A673 (cell line): ENCODE results near the gene PPP1CA. TPM values are rescaled to one million over a fixed set of nuclear protein-coding genes. Genes with fewer than 3 reads are reported as not detected.

ENCODE experiments used
- BruUV-seq: library from RNA; stranded (reverse); fragments of 400-500 nt; replicated peaks from 2 replicates; lab custom pipeline; 2021; lab: Mats Ljungman, UMichigan
- CTCF ChIA-PET: fragments of 300-600 bp; sonication (Branson Sonifier 250); formaldehyde crosslinking; loops from one replicate; lab custom pipeline; 2022; ENCODE audit warnings: antibody characterized with exemption; lab: Charles Lee
- POLR2A ChIA-PET: fragments of 300-600 bp; sonication (Branson Sonifier 250); formaldehyde crosslinking; loops from one replicate; lab custom pipeline; 2022; ENCODE audit warnings: antibody characterized with exemption; ENCODE audit not compliant: low non-redundant PET; lab: Charles Lee
- DNase-seq: peaks from one replicate; pipeline ENCODE4 v3.0.0-alpha.2; 2015; ENCODE audit warnings: low spot score
- H3K27ac ChIP-seq: fragments of 200-600 bp; sonication (generic); 2 replicates; pipeline ENCODE4 v1.5.1; 2016; ENCODE audit warnings: mixed run types, low read depth, mild to moderate bottlenecking, mixed read lengths, antibody characterized with exemption, low read length; ENCODE audit not compliant: poor library complexity, severe bottlenecking
- H3K27me3 ChIP-seq: fragments of 200-600 bp; sonication (generic); replicated peaks from 2 replicates; pipeline ENCODE4 v1.6.1; 2017; ENCODE audit warnings: mixed run types, low read depth, mild to moderate bottlenecking, mixed read lengths, antibody characterized with exemption, low read length; ENCODE audit not compliant: insufficient read depth, poor library complexity
- H3K36me3 ChIP-seq: fragments of 200-600 bp; sonication (generic); 2 replicates; pipeline ENCODE4 v1.6.1; 2016; ENCODE audit warnings: mixed run types, mild to moderate bottlenecking, mixed read lengths, antibody characterized with exemption, low read length; ENCODE audit not compliant: insufficient read depth, poor library complexity, severe bottlenecking
- H3K4me1 ChIP-seq: fragments of 200-600 bp; sonication (generic); 2 replicates; pipeline ENCODE4 v1.6.1; 2017; ENCODE audit warnings: mixed run types, mild to moderate bottlenecking, mixed read lengths, antibody characterized with exemption, low read length; ENCODE audit not compliant: insufficient read depth, poor library complexity, severe bottlenecking
- H3K4me3 ChIP-seq: fragments of 200-600 bp; sonication (generic); 2 replicates; pipeline ENCODE4 v1.5.1; 2016; ENCODE audit warnings: low read depth, mixed run types, mild to moderate bottlenecking, mixed read lengths, low read length; ENCODE audit not compliant: poor library complexity, severe bottlenecking
- H3K9me3 ChIP-seq: fragments of 200-600 bp; sonication (generic); 2 replicates; pipeline ENCODE4 v1.6.1; 2016; ENCODE audit warnings: mixed run types, low read depth, mild to moderate bottlenecking, mixed read lengths, antibody characterized with exemption, low read length; ENCODE audit not compliant: poor library complexity, severe bottlenecking
- CTCF ChIP-seq: fragments of 300-800, 200-600 bp; sonication (generic); conservative IDR thresholded peaks from 2 replicates; pipeline ENCODE4 v1.5.1; 2017; ENCODE audit warnings: low read depth, mild to moderate bottlenecking, antibody characterized with exemption, low read length, moderate library complexity, mixed read lengths
- EZH2 ChIP-seq: fragments of 200-600 bp; sonication (generic); IDR thresholded peaks from 2 replicates; pipeline ENCODE4 v1.6.1; 2017; ENCODE audit warnings: borderline replicate concordance, low read depth, mild to moderate bottlenecking, mixed read lengths, antibody characterized with exemption, low read length; ENCODE audit not compliant: poor library complexity, severe bottlenecking
- intact Hi-C: fragments of 100-400 bp; cut with micrococcal nuclease; formaldehyde crosslinking; loops from one replicate; pipeline ENCODE4 v1.10.0; 2022; ENCODE audit not compliant: unreplicated experiment
- total RNA-seq: library from RNA; stranded (reverse); gene quantifications from 2 replicates; pipeline ENCODE4 v1.2.3, GENCODE V29; 2021

PPP1CA gene
- total RNA-seq, 1 experiment from 2014 or later = 239 TPM

DNA sequence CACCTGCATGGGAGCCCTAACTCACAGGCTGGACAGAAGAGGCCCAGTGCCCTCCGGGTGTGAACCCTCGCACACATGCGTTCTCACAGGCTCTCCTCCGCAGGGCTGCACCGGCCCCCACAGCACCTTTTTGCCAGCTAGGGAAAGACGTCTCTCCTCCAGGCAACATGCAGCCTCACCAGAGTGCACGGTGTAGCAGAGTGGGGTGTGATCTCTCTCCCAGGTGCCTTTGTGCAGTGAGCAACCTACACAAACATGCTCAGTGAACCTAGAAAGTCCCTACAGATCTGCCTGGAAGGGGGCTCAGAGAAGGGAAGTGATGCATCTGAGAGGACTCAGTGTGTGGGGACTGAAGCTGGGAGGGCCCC is 10.1 kb upstream of the PPP1CA start:
- no peak overlapping the region for H3K4me3 ChIP-seq
- intact Hi-C loops = no loop called here
- POLR2A ChIA-PET = no interaction called here

DNA sequence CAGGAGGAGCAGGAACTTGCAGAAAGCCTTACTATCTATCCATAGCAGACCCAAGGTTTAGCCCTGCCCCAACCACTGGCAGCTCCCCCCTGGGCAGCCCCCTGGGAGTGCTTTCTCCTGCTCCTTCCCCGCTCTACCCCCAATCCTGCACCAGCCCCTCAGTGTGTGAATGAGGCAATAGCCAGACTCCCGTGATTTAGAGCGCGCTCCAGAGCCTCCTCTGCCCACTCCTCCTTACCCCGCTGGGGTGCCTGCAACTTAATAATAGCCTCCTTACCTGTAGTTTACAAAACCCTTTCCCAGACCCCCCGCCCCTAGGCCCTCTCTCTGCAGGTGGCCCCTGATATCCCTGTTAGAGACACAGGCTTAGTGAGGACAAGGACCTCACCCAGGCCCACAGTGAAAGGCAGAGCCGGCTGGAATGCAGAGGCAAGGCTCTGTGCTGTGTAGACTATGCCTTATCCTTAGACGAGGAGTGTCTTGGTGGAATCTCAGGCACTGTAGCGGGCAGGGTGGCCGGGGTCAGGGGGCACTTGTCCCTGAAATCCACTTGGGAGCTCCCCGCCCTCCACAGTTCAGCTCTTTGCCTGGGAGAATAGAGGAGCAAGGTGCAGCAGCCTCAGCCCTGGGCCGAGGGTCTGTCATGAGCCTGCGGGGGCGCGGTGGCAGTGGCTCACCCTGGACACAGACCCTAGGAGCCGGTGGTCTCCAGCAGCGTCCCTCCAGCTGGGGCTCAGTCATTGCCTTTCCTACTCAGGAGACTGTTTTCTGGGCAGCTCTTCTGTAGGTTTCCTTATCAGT is 9.5 kb upstream of the PPP1CA start:
- ChIA-PET CTCF (no interaction called here), POLR2A (no interaction called here)
- H3K27ac ChIP-seq = no peak overlapping the region
- H3K4me1 ChIP-seq = peaks cover 12% of the 10 kb centered on the region
- intact Hi-C loops = no loop called here
- BruUV-seq = no TSS peak
- H3K36me3 ChIP-seq = no peaks in the 10 kb centered on the region
- no peak overlapping the region for H3K4me3 ChIP-seq
- no peaks in the 10 kb centered on the region for H3K9me3 ChIP-seq
- no peak for DNase-seq
- TF ChIP-seq CTCF (no peak), EZH2 (no peak)
- no peaks in the 10 kb centered on the region for H3K27me3 ChIP-seq

More for the DNA sequence above, 10.1 kb upstream of the PPP1CA start:
- TF ChIP-seq CTCF (no peak), EZH2 (no peak)
- no TSS peak for BruUV-seq
- no peaks in the 10 kb centered on the region for H3K36me3 ChIP-seq
- H3K27ac ChIP-seq = no peak overlapping the region
- no peaks in the 10 kb centered on the region for H3K27me3 ChIP-seq
- peaks cover 18% of the 10 kb centered on the region for H3K4me1 ChIP-seq
- no peak for DNase-seq
- H3K9me3 ChIP-seq = no peaks in the 10 kb centered on the region
- CTCF ChIA-PET = no interaction called here

DNA sequence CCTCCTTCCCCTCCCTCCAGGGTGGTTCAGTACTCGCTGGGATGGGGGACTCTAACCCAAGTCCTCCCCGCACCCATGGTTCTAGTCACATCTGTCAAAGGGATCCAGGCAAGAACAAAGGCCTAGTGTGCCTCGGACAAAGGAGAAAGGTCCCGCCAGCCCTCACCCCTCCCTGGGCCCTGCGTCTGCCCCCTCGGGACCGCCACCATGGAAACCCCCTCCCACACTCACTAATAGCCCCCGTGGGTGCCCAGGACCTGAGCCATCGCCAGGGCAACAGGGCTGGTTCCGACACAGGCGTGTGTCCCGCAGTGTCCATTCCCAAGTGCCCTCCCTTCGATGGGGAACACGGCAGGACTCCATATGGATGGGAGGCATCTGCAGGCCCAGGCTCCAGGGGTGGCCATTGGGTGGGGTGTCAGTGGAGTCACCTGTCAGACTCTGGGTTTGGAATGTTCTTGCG is 8.7 kb upstream of the PPP1CA start:
- BruUV-seq = no TSS peak
- POLR2A ChIA-PET = no interaction called here

More for the DNA sequence above, 8.7 kb upstream of the PPP1CA start:
- CTCF ChIA-PET = no interaction called here
- intact Hi-C loops = no loop called here
- Histone ChIP-seq H3K9me3 (no peaks in the 10 kb centered on the region), H3K36me3 (no peaks in the 10 kb centered on the region), H3K4me3 (no peak overlapping the region), H3K27ac (no peak overlapping the region), H3K4me1 (peaks cover 5% of the 10 kb centered on the region), H3K27me3 (no peaks in the 10 kb centered on the region)
- TF ChIP-seq CTCF (no peak), EZH2 (no peak)
- no peak for DNase-seq
